Mesothelial cell of epicardium (in vitro differentiated cells): Measurements from ENCODE around the gene TMEM114. TPM values are rescaled to one million over a fixed set of nuclear protein-coding genes. Genes with fewer than 3 reads are reported as not detected.

Experiments
- DNase-seq, 2 experiments: peaks; one replicate each; pipeline ENCODE4 v3.0.0; 2021; ENCODE audit warnings: low spot score in 2 of 2; ENCODE audit not compliant: unreplicated experiment in 2 of 2
- H3K27ac Mint-ChIP-seq: 2 replicates; pipeline ENCODE4 v1.8.0; 2021; ENCODE audit warnings: mixed read lengths
- H3K27me3 Mint-ChIP-seq: 2 replicates; pipeline ENCODE4 v1.8.0; 2021; ENCODE audit warnings: low read depth, mixed read lengths
- H3K36me3 Mint-ChIP-seq: 2 replicates; pipeline ENCODE4 v1.8.0; 2021; ENCODE audit warnings: mixed read lengths
- H3K4me1 Mint-ChIP-seq: 2 replicates; pipeline ENCODE4 v1.8.0; 2021; ENCODE audit warnings: mixed read lengths
- H3K4me3 Mint-ChIP-seq: 2 replicates; pipeline ENCODE4 v1.8.0; 2021; ENCODE audit warnings: mild to moderate bottlenecking, moderate library complexity, mixed read lengths
- H3K9me3 Mint-ChIP-seq: 2 replicates; pipeline ENCODE4 v1.8.0; 2021; ENCODE audit warnings: mixed read lengths
- CTCF ChIP-seq: fragments of 200-600 bp; sonication (generic); IDR thresholded peaks from one replicate; pipeline ENCODE4 v1.5.0; 2021; ENCODE audit warnings: antibody characterized with exemption; ENCODE audit not compliant: unreplicated experiment
- total RNA-seq: library from RNA; stranded (reverse); gene quantifications from 3 replicates; pipeline ENCODE4 v1.2.1, GENCODE V29; 2021

TMEM114 gene
- total RNA-seq, 1 donor from 2014 or later, result not detected

GRCh38 chr16:8587065-8587464, 3.2 kb downstream of the TMEM114 start:
- TF ChIP-seq CTCF, result no peak
- Mint-ChIP-seq H3K4me3 (no peak overlapping the region), H3K36me3 (no peaks in the 10 kb centered on the region), H3K4me1 (peaks cover 10% of the 10 kb centered on the region), H3K9me3 (no peaks in the 10 kb centered on the region), H3K27me3 (peaks cover 67% of the 10 kb centered on the region), H3K27ac (no peak overlapping the region)
- DNase-seq, result no peak

GRCh38 chr16:8585857-8586256, 4.5 kb downstream of the TMEM114 start:
- Mint-ChIP-seq H3K4me3 (no peak overlapping the region), H3K27me3 (peaks cover 71% of the 10 kb centered on the region), H3K4me1 (peaks cover 10% of the 10 kb centered on the region), H3K9me3 (no peaks in the 10 kb centered on the region), H3K36me3 (no peaks in the 10 kb centered on the region), H3K27ac (no peak overlapping the region)
- no peak for TF ChIP-seq CTCF
- DNase-seq, result no peak

- DNase-seq, result no peak
- peaks cover 7% of the 10 kb centered on the region for H3K4me1 Mint-ChIP-seq
- peaks cover 71% of the 10 kb centered on the region for H3K27me3 Mint-ChIP-seq
- H3K4me3 Mint-ChIP-seq, result no peak overlapping the region
- no peaks in the 10 kb centered on the region for H3K9me3 Mint-ChIP-seq
- TF ChIP-seq CTCF, result no peak
- H3K27ac Mint-ChIP-seq, result no peak overlapping the region
- H3K36me3 Mint-ChIP-seq, result no peaks in the 10 kb centered on the region
Observed at GRCh38 chr16:8585041-8585440, 5.3 kb downstream of the TMEM114 start.

GRCh38 chr16:8583732-8584131, 6.6 kb downstream of the TMEM114 start:
- H3K9me3 Mint-ChIP-seq, result no peaks in the 10 kb centered on the region
- no peak overlapping the region for H3K27ac Mint-ChIP-seq
- H3K4me1 Mint-ChIP-seq, result peaks cover 4% of the 10 kb centered on the region

GRCh38 chr16:8583199-8583598, 7.1 kb downstream of the TMEM114 start:
- Mint-ChIP-seq H3K4me3 (no peak overlapping the region), H3K27me3 (peaks cover 63% of the 10 kb centered on the region), H3K27ac (no peak overlapping the region), H3K9me3 (no peaks in the 10 kb centered on the region), H3K36me3 (no peaks in the 10 kb centered on the region), H3K4me1 (no peaks in the 10 kb centered on the region)
- no peak for TF ChIP-seq CTCF
- DNase-seq, result no peak

More at GRCh38 chr16:8583732-8584131, 6.6 kb downstream of the TMEM114 start:
- no peak for TF ChIP-seq CTCF
- no peaks in the 10 kb centered on the region for H3K36me3 Mint-ChIP-seq
- H3K4me3 Mint-ChIP-seq, result no peak overlapping the region
- no peak for DNase-seq
- peaks cover 68% of the 10 kb centered on the region for H3K27me3 Mint-ChIP-seq
